HG03442 (cell line): ENCODE measurements around the gene P2RX6.

Source experiments
- ATAC-seq: cut with Tn5 transposase; IDR thresholded peaks from one replicate; pipeline ENCODE4 v1.9.1; 2021; ENCODE audit warnings: mild to moderate bottlenecking, moderate library complexity; ENCODE audit not compliant: unreplicated experiment

P2RX6 gene

GRCh38 chr22:21010426-21011113 lies 4.4 kb upstream of the P2RX6 start:
- ATAC-seq = no peak

DNA sequence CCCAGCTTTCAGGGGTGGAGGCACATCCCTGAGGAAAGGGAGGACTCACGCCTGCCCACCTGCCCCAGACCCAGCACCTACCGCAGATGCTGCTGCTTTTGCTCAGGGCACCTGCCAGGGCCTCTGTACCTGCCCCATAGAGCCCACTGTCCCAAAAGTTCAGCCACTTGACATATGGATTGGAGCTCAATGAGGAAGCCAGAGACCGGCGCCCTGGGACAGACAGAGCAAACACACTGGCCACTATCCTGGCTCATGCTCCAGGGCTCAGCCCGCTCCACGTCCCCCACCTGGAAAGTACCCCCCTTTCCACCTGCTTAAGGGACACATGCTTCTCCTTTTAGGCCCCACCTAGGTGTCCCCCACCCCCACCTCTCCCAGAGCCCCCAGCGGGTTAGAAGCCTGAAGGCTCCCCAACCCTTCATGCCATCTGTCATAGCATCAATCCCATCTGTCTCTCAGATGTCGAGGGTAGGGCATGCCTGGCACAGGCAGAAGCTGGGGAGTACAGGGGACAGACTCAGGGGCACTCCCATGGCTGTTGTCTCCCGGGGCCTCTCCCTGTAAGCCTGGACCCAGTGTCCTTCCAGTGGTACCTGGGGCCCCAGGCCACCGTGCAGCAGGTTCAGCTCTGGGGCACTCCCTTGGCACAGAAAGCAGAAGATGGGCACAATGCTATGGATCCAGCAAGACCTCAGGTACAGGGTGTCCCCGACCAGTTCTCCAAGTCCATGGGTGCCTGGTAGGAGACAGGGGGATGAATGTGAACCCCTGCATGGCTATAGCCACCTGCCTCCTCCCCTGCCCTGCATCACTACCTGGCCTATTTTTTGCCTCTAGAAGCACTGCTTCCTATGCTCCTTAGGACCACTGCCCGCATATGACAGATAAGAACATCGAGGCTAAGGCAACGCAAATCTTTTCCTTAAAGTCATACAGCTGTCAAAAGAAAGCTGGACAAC lies 2.2 kb upstream of the P2RX6 start:
- no peak for ATAC-seq

DNA sequence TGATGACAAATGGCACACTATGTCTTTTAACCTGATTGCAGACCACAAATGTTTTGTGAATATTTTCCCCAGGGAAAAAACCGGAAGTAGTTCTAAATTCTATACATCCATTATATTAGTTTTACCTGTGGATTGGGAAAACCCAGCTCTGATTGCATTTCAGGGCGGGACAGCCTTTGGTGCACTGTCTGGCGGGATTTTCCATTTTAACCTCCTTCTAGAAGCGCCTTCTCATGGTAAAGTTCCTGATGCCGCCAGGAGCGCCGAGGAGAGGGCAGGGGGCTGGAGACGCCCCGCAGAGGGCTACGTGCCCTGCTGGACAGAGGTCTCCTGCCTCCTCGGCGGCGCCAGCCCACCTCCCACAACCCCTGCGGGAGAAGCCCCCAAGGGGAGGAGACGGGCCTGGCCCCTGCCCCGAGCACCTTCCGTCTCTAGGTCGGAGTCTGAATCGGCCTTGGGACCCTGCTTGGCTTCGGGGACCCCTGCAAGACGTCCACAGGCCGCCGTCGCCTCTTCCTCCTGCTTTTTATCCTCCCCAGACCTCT lies 1.2 kb upstream of the P2RX6 start:
- no peak for ATAC-seq

- ATAC-seq = peak; percentile 76
Observed at GRCh38 chr22:21014202-21014725, 701 bp upstream of the P2RX6 start.

DNA sequence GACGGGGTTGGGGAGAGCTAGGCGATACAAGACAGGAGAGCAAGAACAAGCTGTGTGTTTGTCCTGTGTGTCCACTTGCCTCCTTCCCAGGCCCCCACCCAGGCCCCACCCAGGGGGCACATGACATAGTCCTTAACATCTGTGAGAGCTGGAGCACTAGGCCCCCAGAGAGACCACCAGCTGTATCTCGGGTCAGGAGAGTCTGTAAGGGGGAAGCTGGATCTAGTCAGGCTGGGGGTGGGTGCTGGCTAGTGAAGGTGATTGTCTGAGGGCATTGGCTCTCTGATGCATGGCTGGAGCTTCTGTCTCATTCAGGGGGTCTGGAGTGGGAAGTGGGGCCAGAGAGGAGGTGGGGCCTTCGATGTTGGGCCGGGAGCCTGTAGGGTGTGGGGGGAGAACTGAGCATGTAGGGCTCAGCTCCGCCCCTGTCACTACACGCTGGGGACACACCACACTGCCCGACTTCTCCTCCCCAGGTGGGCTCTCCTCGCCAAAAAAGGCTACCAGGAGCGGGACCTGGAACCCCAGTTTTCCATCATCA lies 571 bp downstream of the P2RX6 start:
- no peak for ATAC-seq

DNA sequence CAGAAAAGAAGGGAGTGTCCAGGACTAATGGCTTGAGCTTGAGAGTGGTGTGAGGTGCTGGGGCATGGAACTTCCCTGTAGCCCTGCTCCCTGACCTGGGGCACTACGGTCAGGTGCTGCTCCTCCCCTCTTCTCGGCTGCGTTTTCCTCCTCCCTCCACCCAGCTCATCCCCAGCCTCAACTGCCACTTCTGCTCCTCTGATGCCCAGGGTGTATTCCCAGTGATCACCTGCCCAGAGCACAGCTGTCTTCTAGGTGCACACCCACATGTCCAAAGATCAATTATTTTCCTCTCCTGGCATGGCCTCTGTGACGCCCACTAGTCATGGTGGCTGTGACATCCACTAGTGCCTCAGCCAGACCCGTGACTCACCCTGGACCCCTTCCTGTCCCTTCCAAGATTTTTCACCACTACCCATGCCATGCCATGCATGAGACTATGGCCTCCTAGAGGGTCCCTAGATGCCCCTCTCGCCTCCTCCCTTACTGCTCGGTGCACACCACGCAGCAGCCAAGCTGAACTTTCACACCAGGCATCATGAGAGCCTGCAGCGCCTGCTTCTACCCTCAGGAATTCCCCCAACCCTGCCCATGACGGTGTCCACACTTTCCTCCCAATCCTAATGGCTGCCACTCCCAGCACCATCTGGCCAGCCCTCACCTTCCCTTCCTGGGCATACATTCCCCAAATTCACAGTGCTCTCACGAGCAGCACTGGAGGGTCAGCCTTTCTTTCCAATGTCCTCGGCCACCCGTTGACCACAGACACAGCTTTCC lies 1.9 kb downstream of the P2RX6 start:
- ATAC-seq = no peak

- ATAC-seq = no peak
Observed at GRCh38 chr22:21018314-21018713, 3.3 kb downstream of the P2RX6 start.

DNA sequence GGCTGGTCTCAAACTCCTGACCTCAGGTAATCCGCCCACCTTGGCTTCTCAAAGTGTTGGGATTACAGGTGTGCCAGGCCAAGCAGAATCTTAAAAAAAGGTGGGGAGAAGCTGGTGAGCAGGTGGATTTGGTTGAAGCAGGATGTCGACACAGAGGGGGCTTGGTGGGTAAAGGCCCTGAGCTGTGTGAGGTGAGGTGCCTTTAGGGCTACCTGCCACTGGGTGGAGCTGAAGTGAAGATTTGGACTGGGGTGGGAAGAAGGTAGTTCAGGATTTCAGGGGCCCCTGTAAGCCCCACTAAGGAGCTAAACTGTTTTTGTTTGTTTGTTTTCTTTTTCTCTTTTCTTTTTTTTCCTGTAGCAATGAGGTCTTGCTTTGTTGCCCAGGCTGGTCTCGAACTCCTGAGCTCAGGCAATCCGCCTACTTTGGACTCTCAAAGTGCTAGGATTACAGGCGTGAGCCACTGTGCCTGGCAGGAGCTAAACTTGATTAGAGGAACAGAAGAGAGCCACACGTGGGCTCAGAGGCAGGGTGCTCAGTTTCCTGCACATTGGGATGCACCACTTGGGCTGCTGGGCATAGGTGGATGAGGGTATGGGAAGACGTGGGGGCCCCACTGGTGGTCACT lies 6.0 kb downstream of the P2RX6 start:
- no peak for ATAC-seq

DNA sequence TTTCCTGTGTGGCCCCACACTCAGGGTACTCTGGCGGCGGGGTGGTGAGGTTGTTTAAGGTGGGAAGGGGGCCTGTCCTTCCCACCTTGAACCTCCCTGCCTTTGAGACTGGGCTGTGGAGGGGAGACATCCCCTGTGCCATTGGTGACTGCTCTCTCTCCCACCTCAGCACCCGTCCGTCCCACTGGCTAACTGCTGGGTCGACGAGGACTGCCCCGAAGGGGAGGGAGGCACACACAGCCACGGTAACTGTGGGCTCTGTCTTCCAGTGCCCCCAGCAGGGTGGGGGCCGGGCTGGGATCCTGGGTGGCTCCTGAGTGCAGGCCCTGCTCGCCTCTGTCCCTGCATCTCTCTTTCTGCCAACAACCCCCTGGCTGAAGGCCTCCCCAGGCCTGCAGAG lies 7.5 kb downstream of the P2RX6 start:
- no peak for ATAC-seq

DNA sequence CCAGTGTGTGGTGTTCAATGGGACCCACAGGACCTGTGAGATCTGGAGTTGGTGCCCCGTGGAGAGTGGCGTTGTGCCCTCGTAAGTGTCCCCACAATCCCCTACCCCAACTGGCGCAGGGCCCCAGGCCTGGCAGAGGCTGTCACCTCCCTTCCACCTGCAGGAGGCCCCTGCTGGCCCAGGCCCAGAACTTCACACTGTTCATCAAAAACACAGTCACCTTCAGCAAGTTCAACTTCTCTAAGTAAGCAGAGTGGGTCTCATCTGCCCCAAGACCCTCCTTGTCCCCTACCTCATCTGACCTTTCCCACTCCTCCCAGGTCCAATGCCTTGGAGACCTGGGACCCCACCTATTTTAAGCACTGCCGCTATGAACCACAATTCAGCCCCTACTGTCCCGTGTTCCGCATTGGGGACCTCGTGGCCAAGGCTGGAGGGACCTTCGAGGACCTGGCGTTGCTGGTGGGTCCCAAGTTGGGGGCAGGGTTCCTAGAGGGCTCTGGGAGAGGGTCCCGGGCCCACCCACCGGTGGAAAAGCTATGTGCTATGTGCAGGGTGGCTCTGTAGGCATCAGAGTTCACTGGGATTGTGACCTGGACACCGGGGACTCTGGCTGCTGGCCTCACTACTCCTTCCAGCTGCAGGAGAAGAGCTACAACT lies 8.1 kb downstream of the P2RX6 start:
- no peak for ATAC-seq

GRCh38 chr22:21025266-21025665 lies 10.3 kb downstream of the P2RX6 start:
- no peak for ATAC-seq

DNA sequence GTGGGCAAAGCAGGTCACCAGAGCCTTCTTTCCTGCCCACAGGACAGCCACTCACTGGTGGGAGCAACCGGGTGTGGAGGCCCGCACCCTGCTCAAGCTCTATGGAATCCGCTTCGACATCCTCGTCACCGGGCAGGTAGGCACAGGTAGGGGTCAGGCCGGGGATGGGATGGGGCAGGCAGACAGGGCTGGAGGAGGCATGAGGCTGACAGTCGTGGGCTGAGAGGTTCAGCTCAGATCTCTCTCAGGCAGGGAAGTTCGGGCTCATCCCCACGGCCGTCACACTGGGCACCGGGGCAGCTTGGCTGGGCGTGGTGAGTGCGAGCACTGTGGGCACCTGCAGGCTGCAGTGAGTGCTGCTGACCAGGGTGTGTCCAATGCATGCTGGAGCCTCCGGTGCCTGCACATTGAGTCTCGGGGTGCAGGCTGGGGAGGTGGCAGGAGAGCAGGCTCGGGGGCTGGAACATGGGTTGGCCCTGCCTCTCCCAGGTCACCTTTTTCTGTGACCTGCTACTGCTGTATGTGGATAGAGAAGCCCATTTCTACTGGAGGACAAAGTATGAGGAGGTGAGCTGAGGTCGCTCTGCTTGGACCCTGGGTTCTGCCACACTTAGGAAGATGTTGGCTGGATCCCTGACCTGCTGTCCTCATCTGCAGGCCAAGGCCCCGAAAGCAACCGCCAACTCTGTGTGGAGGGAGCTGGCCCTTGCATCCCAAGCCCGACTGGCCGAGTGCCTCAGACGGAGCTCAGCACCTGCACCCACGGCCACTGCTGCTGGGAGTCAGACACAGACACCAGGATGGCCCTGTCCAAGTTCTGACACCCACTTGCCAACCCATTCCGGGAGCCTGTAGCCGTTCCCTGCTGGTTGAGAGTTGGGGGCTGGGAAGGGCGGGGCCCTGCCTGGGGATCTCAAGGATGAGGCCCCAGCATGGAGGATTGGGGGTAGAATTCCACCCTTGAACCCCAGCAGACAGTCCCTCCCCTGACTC lies 11.1 kb downstream of the P2RX6 start:
- ATAC-seq = no peak

DNA sequence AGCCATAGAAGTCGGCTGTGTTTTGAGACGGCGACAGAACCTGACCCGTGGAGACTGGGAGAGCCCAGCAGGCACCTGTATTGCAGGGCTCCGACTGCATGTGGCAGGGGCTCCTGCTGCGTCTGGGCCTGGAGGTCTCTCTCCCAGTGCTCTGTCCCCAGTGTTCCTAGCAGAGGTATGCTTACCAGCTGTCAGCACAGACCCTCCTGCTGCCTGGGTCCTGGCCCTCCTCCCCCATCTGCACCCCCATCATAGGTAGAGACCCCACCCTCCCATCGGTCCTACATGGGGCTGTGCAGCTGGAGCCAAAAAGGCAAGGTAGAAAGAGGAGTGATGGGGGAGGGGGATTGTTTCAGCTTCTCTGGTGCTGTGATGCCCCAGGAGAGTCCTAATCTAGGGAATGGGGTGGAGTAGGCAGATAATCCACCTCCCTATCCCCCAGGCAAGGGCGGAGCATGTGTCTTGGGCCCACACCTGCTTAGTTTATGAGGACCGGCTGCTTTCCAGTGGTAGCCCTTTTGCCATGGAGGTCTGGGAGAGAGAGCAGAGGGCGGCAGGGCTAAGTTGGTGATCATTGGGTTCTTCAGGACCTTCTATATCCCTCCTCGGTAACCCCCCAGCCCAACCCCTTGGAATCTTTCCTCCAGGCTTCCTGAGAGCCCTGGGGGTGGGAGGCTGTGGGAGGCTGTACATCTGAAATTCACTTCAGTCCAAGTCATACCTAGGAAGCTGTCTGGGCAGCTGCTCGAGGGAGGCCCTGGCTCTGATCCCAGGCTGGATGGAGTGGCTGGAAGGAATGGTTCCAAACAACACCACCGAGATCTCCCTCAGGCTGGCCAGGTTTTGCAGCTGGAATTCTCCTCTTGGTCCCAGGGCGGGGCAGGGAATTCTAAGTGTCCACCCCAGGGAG lies 12.1 kb downstream of the P2RX6 start:
- ATAC-seq = no peak

DNA sequence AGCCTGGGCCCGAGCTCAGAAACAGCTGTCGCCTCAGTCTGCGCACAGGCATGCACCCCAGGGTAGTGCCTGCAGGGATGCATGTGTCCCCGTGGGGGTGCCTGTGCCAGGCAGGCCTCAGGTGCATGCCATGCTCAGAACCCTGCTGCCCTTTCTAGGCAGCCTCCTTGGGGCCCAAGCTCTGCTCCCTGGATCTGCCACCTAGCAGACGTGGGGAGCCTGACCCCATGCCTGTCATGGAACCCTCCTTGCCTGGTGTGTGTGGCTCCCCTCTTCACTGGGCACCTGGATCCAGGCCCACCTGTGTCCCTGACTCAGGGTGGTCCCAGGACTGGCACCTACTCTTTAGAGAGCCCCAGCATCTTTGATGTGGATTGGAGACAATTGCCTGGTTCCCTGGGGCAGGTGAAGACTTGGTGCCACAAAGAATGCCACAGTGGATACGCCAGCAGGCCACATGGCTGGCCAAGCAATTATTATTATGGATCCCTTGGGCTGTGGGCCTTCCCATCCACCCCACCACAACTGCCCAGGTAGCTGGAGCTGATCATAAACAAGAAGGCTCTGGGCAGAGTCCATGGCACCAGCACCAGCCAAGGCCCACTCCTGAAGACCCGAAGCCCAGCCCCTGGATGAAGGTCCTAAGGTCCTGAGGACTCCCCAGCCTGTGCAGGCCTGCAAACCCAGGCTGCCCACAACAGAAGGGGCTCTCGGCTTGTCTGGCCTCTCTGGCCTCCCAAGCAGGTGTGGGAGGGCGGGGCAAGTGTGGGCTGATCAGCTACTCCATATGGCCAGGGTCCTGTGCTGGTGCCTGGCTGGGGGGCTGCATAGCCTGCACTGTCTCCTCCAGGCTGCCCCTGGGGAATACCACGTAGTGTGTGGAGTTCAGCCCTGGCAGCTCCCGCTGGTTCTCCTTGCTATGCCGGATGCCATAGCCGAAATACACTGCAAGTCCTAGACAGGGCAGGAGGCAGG lies 13.6 kb downstream of the P2RX6 start:
- no peak for ATAC-seq

GRCh38 chr22:21029486-21030025 lies 14.6 kb downstream of the P2RX6 start:
- no peak for ATAC-seq

DNA sequence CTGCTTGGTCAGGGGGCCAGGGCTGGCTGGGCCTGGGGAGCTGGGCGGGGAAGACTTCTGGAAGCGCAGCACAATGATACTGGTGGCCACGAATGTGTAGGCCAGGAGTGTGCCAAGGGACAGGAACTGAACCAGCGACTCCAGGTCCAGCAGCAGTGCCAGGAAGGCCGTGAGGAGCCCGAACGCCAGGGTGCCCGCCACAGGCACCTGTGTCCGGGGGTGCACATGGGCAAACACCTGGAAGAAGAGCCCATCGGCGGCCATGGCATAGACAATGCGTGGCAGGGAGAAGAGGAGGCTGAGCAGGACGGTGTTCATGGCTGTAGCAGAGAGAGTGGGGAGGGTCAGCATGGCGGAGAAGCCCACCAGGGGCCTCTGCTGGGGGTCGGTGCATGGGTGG lies 15.1 kb downstream of the P2RX6 start:
- no peak for ATAC-seq
